SK-N-MC (cell line): Measurements from ENCODE around the gene FREM2.

Source experiments
- DNase-seq: peaks from one replicate; pipeline ENCODE4 v3.0.0-alpha.2; 2011; ENCODE audit warnings: low read depth, low spot score
- H3K27ac ChIP-seq: fragments of 200-600 bp; sonication (generic); 2 replicates; pipeline ENCODE4 v1.5.1; 2016; ENCODE audit warnings: mixed run types
- H3K36me3 ChIP-seq: fragments of 200-600 bp; sonication (generic); 2 replicates; pipeline ENCODE4 v1.6.1; 2017; ENCODE audit warnings: antibody characterized with exemption, low read length, mixed read lengths; ENCODE audit not compliant: insufficient read depth
- H3K4me3 ChIP-seq: fragments of 200-600 bp; sonication (generic); 2 replicates; pipeline ENCODE4 v1.5.1; 2016
- H3K9ac ChIP-seq: fragments of 200-600 bp; sonication (generic); 2 replicates; pipeline ENCODE4 v1.8.0; 2017; ENCODE audit warnings: mixed run types, mixed read lengths; ENCODE audit not compliant: insufficient read length
- H3K9me3 ChIP-seq: fragments of 200-600 bp; sonication (generic); 2 replicates; pipeline ENCODE4 v1.6.1; 2017; ENCODE audit warnings: low read depth, mild to moderate bottlenecking, antibody characterized with exemption, low read length, moderate library complexity, mixed read lengths
- EZH2 ChIP-seq: fragments of 200-600 bp; sonication (generic); IDR thresholded peaks from one replicate; pipeline ENCODE4 v1.6.1; 2017; ENCODE audit warnings: antibody characterized with exemption
- FOXP2 ChIP-seq: optimal IDR thresholded peaks from 2 replicates; pipeline ENCODE3; 2011; ENCODE audit warnings: mild to moderate bottlenecking, moderate library complexity; ENCODE audit not compliant: insufficient read depth; ENCODE audit errors: extremely low read length, control extremely low read depth
- POLR2AphosphoS5 ChIP-seq: IDR thresholded peaks from 2 replicates; pipeline ENCODE4 v1.6.1; 2012; ENCODE audit warnings: mild to moderate bottlenecking, low read depth, low read length, borderline replicate concordance

FREM2 gene

GRCh38 chr13:38718374-38718773, 31.5 kb downstream of the FREM2 start:
- H3K36me3 ChIP-seq: no peaks in the 10 kb centered on the region
- TF ChIP-seq EZH2 (no peak), POLR2AphosphoS5 (no peak), FOXP2 (no peak)
- no peak for DNase-seq
- no peak overlapping the region for H3K27ac ChIP-seq
- no peak overlapping the region for H3K4me3 ChIP-seq
- no peaks in the 10 kb centered on the region for H3K9me3 ChIP-seq
- no peak overlapping the region for H3K9ac ChIP-seq

GRCh38 chr13:38730332-38730731, 43.5 kb downstream of the FREM2 start:
- no peaks in the 10 kb centered on the region for H3K9me3 ChIP-seq
- no peak overlapping the region for H3K4me3 ChIP-seq
- H3K27ac ChIP-seq: no peak overlapping the region
- DNase-seq: no peak
- no peak for TF ChIP-seq FOXP2
- no peak for TF ChIP-seq EZH2
- TF ChIP-seq POLR2AphosphoS5: no peak
- no peaks in the 10 kb centered on the region for H3K36me3 ChIP-seq
- H3K9ac ChIP-seq: no peak overlapping the region

- DNase-seq: no peak
- TF ChIP-seq FOXP2 (no peak), POLR2AphosphoS5 (no peak), EZH2 (no peak)
- Histone ChIP-seq H3K9ac (no peak overlapping the region), H3K36me3 (no peaks in the 10 kb centered on the region), H3K4me3 (no peak overlapping the region), H3K27ac (no peak overlapping the region), H3K9me3 (no peaks in the 10 kb centered on the region)
Observed at GRCh38 chr13:38733146-38733545, 46.3 kb downstream of the FREM2 start.

- no peaks in the 10 kb centered on the region for H3K9me3 ChIP-seq
- no peaks in the 10 kb centered on the region for H3K36me3 ChIP-seq
- TF ChIP-seq POLR2AphosphoS5: no peak
- no peak for TF ChIP-seq FOXP2
- no peak for TF ChIP-seq EZH2
- no peak overlapping the region for H3K27ac ChIP-seq
- DNase-seq: no peak
- no peak overlapping the region for H3K9ac ChIP-seq
- H3K4me3 ChIP-seq: no peak overlapping the region
Observed at GRCh38 chr13:38735665-38736440, 49.0 kb downstream of the FREM2 start.

GRCh38 chr13:38743466-38743865, 56.6 kb downstream of the FREM2 start:
- no peak for DNase-seq
- H3K36me3 ChIP-seq: no peaks in the 10 kb centered on the region
- no peak overlapping the region for H3K4me3 ChIP-seq
- no peak for TF ChIP-seq POLR2AphosphoS5
- no peak for TF ChIP-seq EZH2
- TF ChIP-seq FOXP2: no peak
- no peaks in the 10 kb centered on the region for H3K9me3 ChIP-seq
- no peak overlapping the region for H3K27ac ChIP-seq
- H3K9ac ChIP-seq: no peak overlapping the region

GRCh38 chr13:38752686-38753085, 65.8 kb downstream of the FREM2 start:
- DNase-seq: no peak
- Histone ChIP-seq H3K36me3 (no peaks in the 10 kb centered on the region), H3K9me3 (no peaks in the 10 kb centered on the region), H3K4me3 (no peak overlapping the region), H3K9ac (no peak overlapping the region), H3K27ac (no peak overlapping the region)
- TF ChIP-seq EZH2 (no peak), FOXP2 (no peak), POLR2AphosphoS5 (no peak)

GRCh38 chr13:38753878-38754277, 67.0 kb downstream of the FREM2 start:
- H3K9ac ChIP-seq: no peak overlapping the region
- no peak for DNase-seq
- H3K27ac ChIP-seq: no peak overlapping the region
- no peak overlapping the region for H3K4me3 ChIP-seq
- no peaks in the 10 kb centered on the region for H3K36me3 ChIP-seq
- H3K9me3 ChIP-seq: no peaks in the 10 kb centered on the region
- TF ChIP-seq POLR2AphosphoS5 (no peak), EZH2 (no peak), FOXP2 (no peak)

- no peaks in the 10 kb centered on the region for H3K9me3 ChIP-seq
- DNase-seq: no peak
- H3K9ac ChIP-seq: no peak overlapping the region
- no peak overlapping the region for H3K27ac ChIP-seq
- TF ChIP-seq FOXP2: no peak
- no peak for TF ChIP-seq EZH2
- no peak for TF ChIP-seq POLR2AphosphoS5
- H3K4me3 ChIP-seq: no peak overlapping the region
- no peaks in the 10 kb centered on the region for H3K36me3 ChIP-seq
Observed at GRCh38 chr13:38755793-38756192, 68.9 kb downstream of the FREM2 start.

GRCh38 chr13:38758277-38758676, 71.4 kb downstream of the FREM2 start:
- Histone ChIP-seq H3K36me3 (no peaks in the 10 kb centered on the region), H3K9ac (no peak overlapping the region), H3K9me3 (no peaks in the 10 kb centered on the region), H3K27ac (no peak overlapping the region), H3K4me3 (no peak overlapping the region)
- DNase-seq: no peak
- TF ChIP-seq POLR2AphosphoS5: no peak
- TF ChIP-seq FOXP2: no peak
- no peak for TF ChIP-seq EZH2
